HG02798 (cell line): ENCODE measurements around the gene MSL2.
"Not testable (repeated sequence)": the region's sequence is repeated elsewhere in the genome, so short reads cannot be mapped to it uniquely, and the experiment has no call there.

Experiments used
- ATAC-seq: cut with Tn5 transposase; IDR thresholded peaks from one replicate; pipeline ENCODE4 v1.9.1; 2021; ENCODE audit warnings: mild to moderate bottlenecking; ENCODE audit not compliant: unreplicated experiment, poor library complexity

The MSL2 gene

GRCh38 chr3:136149667-136150066 lies 46.5 kb downstream of the MSL2 start:
- ATAC-seq: no peak

DNA sequence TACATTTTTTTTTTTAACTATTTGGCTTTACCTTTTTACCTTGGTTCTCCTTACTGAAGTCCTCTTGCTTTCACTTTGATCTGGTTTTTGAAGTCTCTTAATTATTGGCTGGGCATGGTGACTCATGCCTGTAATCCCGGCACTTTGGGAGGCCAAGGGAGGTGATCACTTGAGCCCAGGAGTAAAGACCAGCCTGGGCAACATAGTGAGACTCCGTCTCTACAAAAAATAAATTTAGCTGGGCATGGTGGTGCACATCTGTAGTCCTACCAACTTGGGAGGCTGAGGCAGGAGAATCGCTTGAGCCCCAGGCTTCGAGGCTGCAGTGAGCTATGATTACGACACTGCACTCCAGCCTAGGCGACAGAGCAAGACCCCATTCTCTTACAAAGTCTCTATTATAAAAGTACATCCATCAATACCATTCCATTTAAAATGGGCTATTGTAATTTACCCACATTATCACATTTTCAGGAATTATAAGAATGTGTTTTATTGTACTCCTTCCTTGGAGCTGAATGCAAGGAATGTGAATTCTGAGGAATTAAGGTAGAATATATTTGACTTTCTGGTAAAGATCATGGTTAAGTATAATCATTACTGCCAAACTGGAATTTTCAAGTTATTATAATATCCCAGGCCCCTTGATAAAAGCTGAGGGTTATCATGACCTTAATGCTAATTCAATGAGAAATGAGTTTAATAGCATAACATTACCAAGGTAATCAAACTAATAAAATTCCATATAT lies 49.0 kb downstream of the MSL2 start:
- ATAC-seq: no peak

- ATAC-seq: not testable (repeated sequence)
Measured at GRCh38 chr3:136144397-136144796, 51.7 kb downstream of the MSL2 start.

GRCh38 chr3:136142592-136142991 lies 53.5 kb downstream of the MSL2 start:
- no peak for ATAC-seq

- ATAC-seq: no peak
Measured at GRCh38 chr3:136141891-136142290, 54.2 kb downstream of the MSL2 start.

GRCh38 chr3:136141291-136141785 lies 54.8 kb downstream of the MSL2 start:
- ATAC-seq: no peak

DNA sequence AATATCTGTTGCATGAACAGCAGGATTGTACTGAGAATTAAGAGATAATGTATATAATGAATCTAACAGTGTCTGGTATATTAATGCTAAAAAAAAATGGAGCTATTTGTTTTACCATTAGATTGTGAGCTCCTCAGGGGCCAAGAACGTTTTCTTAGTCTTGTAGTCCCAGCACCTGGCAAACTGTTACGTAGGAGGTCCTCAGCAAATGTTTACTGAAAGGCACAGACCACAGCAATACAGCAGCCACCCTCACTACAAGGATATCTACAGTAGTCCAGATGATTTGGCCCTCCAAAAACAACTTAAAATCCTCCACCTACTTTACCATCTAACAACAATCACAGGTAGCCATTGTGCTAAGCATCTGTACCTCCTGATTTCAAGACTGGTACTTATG lies 59.7 kb downstream of the MSL2 start:
- no peak for ATAC-seq

- ATAC-seq: no peak
Measured at GRCh38 chr3:136135039-136135802, 60.9 kb downstream of the MSL2 start.

DNA sequence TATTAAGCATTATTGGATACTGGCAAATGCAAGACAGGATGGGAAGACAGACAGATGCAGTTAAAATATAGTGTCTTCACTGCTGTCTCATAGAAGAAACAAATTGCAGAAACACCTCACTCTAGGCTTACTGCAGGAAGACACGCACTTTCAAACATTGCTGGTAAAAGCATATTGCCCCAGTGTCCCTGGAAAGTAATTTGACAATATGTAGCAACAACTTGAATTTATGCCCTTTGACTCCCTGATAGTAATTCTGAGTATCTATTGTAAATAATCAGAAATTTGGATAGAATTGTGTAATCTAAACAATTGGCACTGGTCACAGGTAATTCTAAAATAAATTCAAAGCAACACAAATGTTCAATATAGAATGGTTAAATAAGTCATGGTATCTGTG lies 62.0 kb downstream of the MSL2 start:
- no peak for ATAC-seq

DNA sequence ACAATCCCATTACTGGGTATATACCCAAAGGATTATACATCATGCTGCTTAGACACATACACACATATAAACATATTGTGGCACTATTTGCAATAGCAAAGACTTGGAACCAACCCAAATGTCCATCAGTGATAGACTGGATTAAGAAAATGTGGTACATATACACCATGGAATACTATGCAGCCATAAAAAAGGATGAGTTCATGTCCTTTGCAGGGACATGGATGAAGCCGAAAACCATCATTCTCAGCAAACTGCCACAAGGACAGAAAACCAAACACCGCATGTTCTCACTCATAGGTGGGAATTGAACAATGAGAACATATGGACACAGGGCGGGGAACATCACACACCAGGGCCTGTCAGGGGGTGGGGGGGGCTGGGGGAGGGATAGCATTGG lies 64.5 kb downstream of the MSL2 start:
- ATAC-seq: not testable (repeated sequence)

DNA sequence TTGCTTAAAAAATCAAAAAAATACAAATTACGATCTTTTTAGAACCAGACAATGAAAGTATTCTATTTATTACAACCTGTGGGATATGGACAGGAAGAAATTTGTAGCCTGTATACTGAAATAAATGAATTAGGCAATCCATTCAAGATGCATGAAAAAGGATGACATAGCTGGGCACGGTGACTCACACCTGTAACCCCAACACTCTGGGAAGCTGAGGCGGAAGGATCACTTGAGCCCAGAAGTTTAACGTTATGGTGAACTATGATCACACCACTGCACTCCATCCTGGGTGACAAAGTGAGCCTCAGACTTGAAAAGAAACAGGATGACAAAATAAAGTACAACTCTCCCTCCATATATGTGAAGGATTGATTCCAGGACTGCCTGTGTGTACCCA lies 74.1 kb downstream of the MSL2 start:
- no peak for ATAC-seq

DNA sequence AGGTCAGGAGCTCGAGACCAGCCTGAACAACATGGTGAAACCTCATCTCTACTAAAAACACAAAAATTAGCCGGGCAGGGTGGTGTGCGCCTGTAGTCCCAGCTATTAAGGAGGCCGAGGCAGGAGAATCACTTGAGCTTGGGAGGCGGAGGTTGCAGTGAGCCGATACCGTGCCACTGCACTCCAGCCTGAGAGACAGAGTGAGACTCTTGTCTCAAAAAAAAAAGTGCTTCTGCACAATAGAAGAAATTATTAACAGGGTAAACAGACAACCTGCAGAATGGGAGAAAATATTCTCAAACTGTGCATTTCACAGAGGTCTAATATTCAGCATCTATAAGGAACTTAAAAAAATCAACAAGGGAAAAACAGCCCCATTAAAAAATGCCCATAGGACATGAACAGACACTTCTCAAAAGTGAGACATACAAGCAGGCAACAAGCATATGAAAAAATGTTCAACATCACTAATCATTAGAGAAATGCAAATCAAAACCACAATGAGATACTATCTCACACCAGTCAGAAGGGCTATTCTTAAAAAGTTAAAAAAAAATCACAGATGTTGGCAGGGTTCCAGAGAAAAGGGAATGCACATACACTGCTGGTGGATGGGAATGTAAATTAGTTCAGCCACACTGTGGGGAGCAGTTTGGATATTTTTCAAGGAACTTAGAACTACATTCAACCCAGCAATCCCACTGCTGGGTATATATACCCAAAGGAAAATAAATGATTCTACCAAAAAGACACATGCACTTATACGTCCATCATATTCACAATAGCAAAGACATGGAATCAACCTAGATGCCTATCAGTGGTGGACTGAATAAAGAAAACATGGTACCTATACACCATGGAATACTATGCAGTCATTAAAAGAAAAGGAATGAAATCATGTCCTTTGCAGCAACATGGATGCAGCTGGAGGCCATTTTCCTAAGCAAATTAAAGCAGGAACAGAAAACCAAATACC lies 75.5 kb downstream of the MSL2 start:
- peak; percentile 60 for ATAC-seq

GRCh38 chr3:136119783-136120182 lies 76.4 kb downstream of the MSL2 start:
- not testable (repeated sequence) for ATAC-seq

DNA sequence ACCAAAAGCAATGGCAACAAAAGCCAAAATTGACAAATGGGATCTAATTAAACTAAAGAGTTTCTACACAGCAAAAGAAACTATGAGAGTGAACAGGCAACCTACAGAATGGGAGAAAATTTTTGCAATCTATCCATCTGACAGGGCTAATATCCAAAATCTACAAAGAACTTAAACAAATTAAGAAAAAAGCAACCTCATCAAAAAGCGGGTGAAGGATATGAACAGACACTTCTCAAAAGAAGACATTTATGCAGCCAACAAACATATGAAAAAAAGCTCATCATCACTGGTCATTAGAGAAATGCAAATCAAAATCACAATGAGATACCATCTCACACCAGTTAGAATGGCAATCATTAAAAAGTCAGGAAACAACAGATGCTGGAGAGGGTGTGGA lies 76.8 kb downstream of the MSL2 start:
- ATAC-seq: not testable (repeated sequence)

GRCh38 chr3:136114421-136114820 lies 81.7 kb downstream of the MSL2 start:
- no peak for ATAC-seq

GRCh38 chr3:136110481-136110880 lies 85.7 kb downstream of the MSL2 start:
- no peak for ATAC-seq

GRCh38 chr3:136109499-136109898 lies 86.6 kb downstream of the MSL2 start:
- peak; percentile 93 for ATAC-seq

GRCh38 chr3:136106101-136106500 lies 90.0 kb downstream of the MSL2 start:
- no peak for ATAC-seq

- no peak for ATAC-seq
Measured at GRCh38 chr3:136105044-136105443, 91.1 kb downstream of the MSL2 start.
